ENCODE results near the gene RUNX1. TPM values are rescaled to one million over a fixed set of nuclear protein-coding genes. Genes with fewer than 3 reads are reported as not detected.

Gene RUNX1
- polyA plus RNA-seq, 3 donors = 6.2 to 49.7 (median 8.7) TPM

DNA sequence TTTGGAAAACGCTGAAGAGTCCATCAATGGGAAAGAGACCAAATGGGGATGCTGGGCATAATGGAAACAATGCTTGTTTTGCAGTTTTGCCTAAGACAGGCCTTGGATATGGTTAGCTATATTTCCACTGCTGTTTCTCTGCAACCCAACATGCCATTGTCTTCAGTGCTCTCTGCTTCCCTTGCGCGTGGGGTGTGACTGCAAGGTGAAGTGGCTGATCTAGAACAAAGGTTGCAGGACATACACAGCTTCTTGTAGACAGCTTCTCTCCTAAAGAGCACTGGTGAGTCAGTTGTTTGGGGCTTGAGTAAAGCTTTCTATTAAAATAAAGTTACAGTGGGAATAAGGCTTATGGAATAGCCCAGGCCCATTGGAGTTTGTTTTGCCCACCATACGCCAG lies 33.0 kb downstream of the RUNX1 start:
- H3K4me1 Mint-ChIP-seq = peaks cover 58% of the 10 kb centered on the region
- no peak for TF ChIP-seq CTCF (IDR thresholded peaks at IDR 0.05)
- peaks cover 100% of the 10 kb centered on the region for H3K79me2 ChIP-seq (ENCODE audit: insufficient read depth, low read length)
- peak overlapping the region in 1 of 7 donors; percentile 62 for H3K27ac Mint-ChIP-seq
- peaks cover 0 to 4% (median 0%) of the 10 kb centered on the region in 3 donors for H3K27me3 Mint-ChIP-seq (ENCODE audit: low read depth in 3 of 3)
- H3K9me3 Mint-ChIP-seq = no peaks in the 10 kb centered on the region
- H4K20me1 ChIP-seq (ENCODE audit: insufficient read depth, low read length) = peaks cover 99% of the 10 kb centered on the region
- no peaks in the 10 kb centered on the region for H3K9me3 ChIP-seq (replicated peaks in 1 of 2; ENCODE audit: control insufficient read depth in 1 of 2, insufficient read depth in 1 of 2, low read length in 2 of 2)
- H3K27me3 ChIP-seq (ENCODE audit: control insufficient read depth in 2 of 2, insufficient read depth in 2 of 2, low read length in 2 of 2) = no peaks in the 10 kb centered on the region
- intact Hi-C loops (cut with micrococcal nuclease) = no loop called here
- no peak overlapping the region for H3K4me2 ChIP-seq (replicated peaks; ENCODE audit: extremely low read depth, low read length, poor library complexity, severe bottlenecking)
- H3K4me1 ChIP-seq (ENCODE audit: control insufficient read depth in 1 of 2, insufficient read depth in 2 of 2, low read length in 2 of 2) = peaks cover 10 to 35% of the 10 kb centered on the region in 2 donors
- no peak overlapping the region for H3K9ac ChIP-seq (ENCODE audit: insufficient read depth, low read length, poor library complexity, severe bottlenecking)
- H3K36me3 ChIP-seq (replicated peaks in 1 of 2; ENCODE audit: control insufficient read depth in 1 of 2, insufficient read depth in 2 of 2, low read length in 2 of 2) = peaks cover 8 to 41% of the 10 kb centered on the region in 2 donors
- H3K4me3 Mint-ChIP-seq = no peak overlapping the region
- H3K27ac ChIP-seq (ENCODE audit: low read depth in 1 of 2, low read length in 2 of 2) = peak overlapping the region in 1 of 2 donors; percentile 23
- peaks cover 28 to 45% of the 10 kb centered on the region in 2 donors for H3K36me3 Mint-ChIP-seq
- H2AFZ ChIP-seq (ENCODE audit: insufficient read depth, low read depth, low read length, poor library complexity, severe bottlenecking) = no peak overlapping the region
- DNase-seq = no peak
- 100% methylated on average over 1 of the region's 4 CpGs for WGBS (ENCODE audit: insufficient coverage)
- H3K4me3 ChIP-seq (replicated peaks in 1 of 3; ENCODE audit: low read depth in 2 of 3, low read length in 3 of 3) = no peak overlapping the region

DNA sequence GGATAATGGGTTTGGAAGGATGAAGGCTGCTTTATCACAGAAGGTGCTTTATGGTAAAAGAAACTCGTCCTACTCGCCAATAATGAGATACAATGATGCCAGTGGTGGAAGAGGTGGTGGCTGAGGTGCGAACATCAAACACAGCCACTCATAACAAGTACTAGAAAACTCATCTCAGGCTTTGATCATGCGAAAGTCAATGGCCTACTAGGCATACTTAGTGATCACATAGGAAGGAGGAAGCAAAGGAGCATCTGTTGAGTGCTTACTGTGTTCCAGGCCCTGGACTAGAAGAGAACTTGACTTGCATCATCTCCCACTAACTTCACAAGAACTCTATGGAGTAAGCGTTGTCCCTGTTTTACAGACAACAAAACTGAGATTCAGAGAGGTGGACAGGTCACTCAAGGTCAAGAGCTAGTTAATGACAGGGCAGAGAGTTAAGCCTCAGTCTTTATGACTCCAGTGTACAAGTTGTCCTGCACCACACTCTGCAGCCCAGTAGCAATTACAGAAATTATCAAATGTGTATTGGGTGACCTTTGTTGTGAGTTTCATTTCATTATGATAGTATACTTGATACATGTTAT lies 33.6 kb downstream of the RUNX1 start:
- H3K4me3 Mint-ChIP-seq = no peak overlapping the region
- no peak for TF ChIP-seq CTCF (IDR thresholded peaks at IDR 0.05)
- Histone ChIP-seq H3K27ac (ENCODE audit: low read depth in 1 of 2, low read length in 2 of 2) (peak overlapping the region in 1 of 2 donors; percentile 23), H2AFZ (ENCODE audit: insufficient read depth, low read depth, low read length, poor library complexity, severe bottlenecking) (no peak overlapping the region), H3K27me3 (ENCODE audit: control insufficient read depth in 2 of 2, insufficient read depth in 2 of 2, low read length in 2 of 2) (no peaks in the 10 kb centered on the region), H3K9me3 (replicated peaks in 1 of 2; ENCODE audit: control insufficient read depth in 1 of 2, insufficient read depth in 1 of 2, low read length in 2 of 2) (no peaks in the 10 kb centered on the region), H3K36me3 (replicated peaks in 1 of 2; ENCODE audit: control insufficient read depth in 1 of 2, insufficient read depth in 2 of 2, low read length in 2 of 2) (peaks cover 8 to 38% of the 10 kb centered on the region in 2 donors), H4K20me1 (ENCODE audit: insufficient read depth, low read length) (peaks cover 99% of the 10 kb centered on the region), H3K9ac (ENCODE audit: insufficient read depth, low read length, poor library complexity, severe bottlenecking) (no peak overlapping the region), H3K4me3 (replicated peaks in 1 of 3; ENCODE audit: low read depth in 2 of 3, low read length in 3 of 3) (no peak overlapping the region), H3K4me2 (replicated peaks; ENCODE audit: extremely low read depth, low read length, poor library complexity, severe bottlenecking) (no peak overlapping the region), H3K4me1 (ENCODE audit: control insufficient read depth in 1 of 2, insufficient read depth in 2 of 2, low read length in 2 of 2) (peaks cover 5 to 30% of the 10 kb centered on the region in 2 donors), H3K79me2 (ENCODE audit: insufficient read depth, low read length) (peaks cover 100% of the 10 kb centered on the region)
- DNase-seq = peak in 1 of 3 donors; percentile 21
- peaks cover 54% of the 10 kb centered on the region for H3K4me1 Mint-ChIP-seq
- intact Hi-C loops (cut with micrococcal nuclease) = no loop called here
- no CpG with 5 or more reads among the region's 5 CpGs for WGBS (ENCODE audit: insufficient coverage)
- H3K36me3 Mint-ChIP-seq = peaks cover 26 to 46% of the 10 kb centered on the region in 2 donors
- peak overlapping the region in 2 of 7 donors; percentile 18 to 51 for H3K27ac Mint-ChIP-seq
- no peaks in the 10 kb centered on the region for H3K9me3 Mint-ChIP-seq
- H3K27me3 Mint-ChIP-seq (ENCODE audit: low read depth in 3 of 3) = peaks cover 0 to 4% (median 0%) of the 10 kb centered on the region in 3 donors
